HCEC 1CT (cell line): ENCODE results near the gene ADCY9.
"Not testable (repeated sequence)": the region's sequence is repeated elsewhere in the genome, so short reads cannot be mapped to it uniquely, and the experiment has no call there.

ENCODE experiments used
- DNase-seq: peaks from one replicate; pipeline ENCODE4 v3.0.0-alpha.2; 2017

The ADCY9 gene

GRCh38 chr16:4116325-4117249 is at the start of gene ADCY9:
Gene ADCY9 (minus strand): TSS chr16:4116442. CDS start chr16:4115442, 1,000 bp downstream.
- DNase-seq, result peak; percentile 70

GRCh38 chr16:4160658-4161430 is 44.6 kb upstream of the ADCY9 start:
- peak; percentile 29 for DNase-seq

GRCh38 chr16:4159726-4160125 is 43.5 kb upstream of the ADCY9 start:
- no peak for DNase-seq

- no peak for DNase-seq
Observed at GRCh38 chr16:4158143-4159093, 42.2 kb upstream of the ADCY9 start.

DNA sequence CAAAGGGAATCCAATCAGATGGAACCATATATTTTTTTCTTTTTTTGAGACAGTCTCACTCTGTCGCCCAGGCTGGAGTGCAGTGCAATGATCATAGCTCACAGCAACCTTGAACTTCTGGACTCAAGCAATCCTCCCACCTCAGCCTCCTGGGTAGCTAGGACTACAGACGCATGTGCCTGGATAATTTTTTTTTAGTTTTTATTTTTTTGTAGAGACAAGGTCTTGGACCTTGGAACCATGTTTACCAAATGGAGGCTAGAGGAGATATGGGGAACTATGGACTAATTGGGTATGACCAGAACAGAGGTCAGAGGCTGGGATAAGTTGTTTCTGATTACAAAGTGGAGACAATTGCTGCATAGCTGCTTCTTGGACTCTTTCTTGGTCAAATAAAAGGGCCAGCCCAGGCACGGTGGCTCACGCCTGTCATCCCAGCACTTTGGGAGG is 41.2 kb upstream of the ADCY9 start:
- DNase-seq, result no peak

- DNase-seq, result not testable (repeated sequence)
Observed at GRCh38 chr16:4156503-4156902, 40.3 kb upstream of the ADCY9 start.

GRCh38 chr16:4153364-4153763 is 37.1 kb upstream of the ADCY9 start:
- DNase-seq, result not testable (repeated sequence)

- no peak for DNase-seq
Observed at GRCh38 chr16:4152267-4152666, 36.0 kb upstream of the ADCY9 start.

GRCh38 chr16:4147236-4147635 is 31.0 kb upstream of the ADCY9 start:
- no peak for DNase-seq

GRCh38 chr16:4142268-4142667 is 26.0 kb upstream of the ADCY9 start:
- DNase-seq, result no peak

DNA sequence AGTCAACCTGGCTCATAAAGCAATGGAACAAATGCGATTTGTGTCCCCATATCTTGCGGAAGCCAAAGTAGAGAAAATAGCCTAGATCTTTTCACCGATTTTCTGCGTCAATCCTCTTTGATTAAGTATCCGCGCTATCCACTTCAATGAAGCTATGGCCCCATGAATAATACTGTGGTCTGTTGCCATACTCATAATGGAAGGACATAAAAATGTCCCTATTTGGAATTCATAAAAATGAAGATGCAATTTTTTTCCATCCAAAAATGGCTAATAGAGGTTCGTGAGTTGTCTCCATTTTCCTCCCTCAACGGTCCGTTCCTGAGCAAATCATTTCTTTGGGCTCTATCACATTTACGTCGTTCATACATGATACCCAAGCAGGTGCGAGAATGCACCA is 25.4 kb upstream of the ADCY9 start:
- no peak for DNase-seq

GRCh38 chr16:4140652-4141051 is 24.4 kb upstream of the ADCY9 start:
- DNase-seq, result no peak

DNA sequence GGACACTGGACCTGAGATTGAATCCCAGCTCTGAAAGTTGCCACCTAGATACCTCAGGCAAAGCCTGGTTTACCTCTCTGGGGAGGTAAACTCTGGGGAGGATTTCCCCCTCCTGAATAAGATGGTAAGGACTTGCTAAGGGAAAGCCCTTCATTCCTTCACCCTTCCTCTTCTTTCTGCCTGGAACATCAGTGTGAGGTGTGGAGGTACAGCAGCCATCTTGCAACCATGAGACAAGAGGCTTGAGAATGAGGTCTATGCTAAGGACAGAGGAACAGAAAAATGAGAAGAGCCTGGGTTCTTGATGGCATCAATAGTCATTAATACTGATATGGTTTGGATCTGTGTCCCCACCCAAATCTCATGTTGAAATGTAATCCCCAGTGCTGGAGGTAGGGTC is 23.7 kb upstream of the ADCY9 start:
- no peak for DNase-seq

- DNase-seq, result no peak
Observed at GRCh38 chr16:4138713-4139112, 22.5 kb upstream of the ADCY9 start.

GRCh38 chr16:4137438-4137837 is 21.2 kb upstream of the ADCY9 start:
- DNase-seq, result no peak

GRCh38 chr16:4136229-4136813 is 20.1 kb upstream of the ADCY9 start:
- DNase-seq, result no peak

- no peak for DNase-seq
Observed at GRCh38 chr16:4135537-4135936, 19.3 kb upstream of the ADCY9 start.

GRCh38 chr16:4133897-4134372 is 17.7 kb upstream of the ADCY9 start:
- DNase-seq, result no peak

- DNase-seq, result no peak
Observed at GRCh38 chr16:4131621-4132020, 15.4 kb upstream of the ADCY9 start.

DNA sequence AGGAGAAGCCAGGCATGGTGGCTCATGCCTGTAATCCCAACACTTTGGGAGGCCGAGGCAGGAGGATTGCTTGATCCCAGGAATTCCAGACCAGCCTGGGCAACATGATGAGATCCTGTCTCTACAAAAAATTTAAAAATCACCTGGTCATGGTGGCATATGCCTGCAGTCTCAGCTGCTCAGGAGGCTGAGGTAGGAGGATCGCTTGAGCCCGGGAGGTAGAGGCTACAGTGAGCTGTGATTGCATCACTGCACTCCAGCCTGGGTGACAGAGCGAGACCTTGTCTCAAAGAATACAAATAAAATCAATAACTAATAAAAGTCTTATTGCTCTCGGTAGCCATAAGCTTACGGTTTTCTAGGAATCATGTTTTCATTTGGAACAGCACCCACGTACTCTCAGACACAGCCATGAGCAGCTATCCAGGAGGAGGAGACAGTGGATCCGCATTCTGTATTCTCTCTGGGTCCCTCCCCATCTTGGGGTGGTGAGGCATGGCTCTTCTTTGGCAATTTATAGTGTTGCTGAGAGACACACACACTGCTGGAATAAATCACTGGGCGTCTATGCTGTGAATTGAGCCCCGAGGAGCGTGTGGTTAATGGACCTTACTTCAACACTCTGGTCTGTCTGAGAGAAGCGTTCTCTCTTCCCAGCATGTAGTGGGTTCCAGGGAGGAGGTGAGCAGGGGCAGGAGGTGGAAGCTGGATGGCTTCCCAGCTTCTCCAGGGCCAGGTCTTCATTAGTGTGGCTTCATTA is 8.5 kb upstream of the ADCY9 start:
- DNase-seq, result no peak

DNA sequence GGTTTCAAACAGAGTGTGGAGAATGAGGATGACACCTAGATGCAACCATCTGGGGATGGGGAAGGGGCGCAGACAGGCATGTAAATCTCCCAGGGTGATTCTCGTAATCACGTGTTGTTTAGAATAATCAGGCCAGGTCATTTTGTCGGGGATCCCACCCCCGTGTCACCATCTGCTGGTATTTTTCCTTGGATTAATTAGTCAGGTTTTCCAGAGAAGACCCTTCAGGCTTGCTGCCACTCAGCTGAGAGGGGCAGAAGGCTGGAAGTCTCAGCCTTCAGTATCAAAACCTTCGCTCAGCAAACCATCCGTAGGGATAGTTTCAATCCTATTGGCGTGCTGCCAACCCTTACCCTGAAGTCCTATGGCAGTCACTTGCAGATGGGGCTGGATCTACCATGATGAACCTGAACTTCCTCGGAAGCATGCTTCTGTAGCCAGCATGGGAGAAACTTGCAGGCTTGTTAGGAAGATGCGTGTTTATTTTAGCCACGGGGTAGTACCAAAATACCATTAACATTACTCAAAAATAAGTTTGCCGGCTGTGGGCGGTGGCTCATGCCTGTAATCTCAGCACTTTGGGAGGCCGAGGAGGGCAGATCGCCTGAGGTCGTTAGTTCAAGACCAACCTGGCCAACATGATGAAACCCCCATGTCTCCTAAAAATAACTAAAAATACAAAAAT is 7.5 kb upstream of the ADCY9 start:
- peak; percentile 65 for DNase-seq
